Thyroid gland (tissue), 4 donors: Measurements from ENCODE around the gene TAS1R2.

ENCODE experiments used
- CTCF ChIP-seq, 6 experiments: fragments of 200-600 bp in 3 of 6; fragments of 450-650 bp in 3 of 6; sonication (generic) in 3 of 6; IDR thresholded peaks; one replicate each; pipeline ENCODE4 v1.5.1; 2016 to 2019; ENCODE audit warnings: antibody characterized with exemption in 6 of 6, mild to moderate bottlenecking in 2 of 6, inconsistent platforms in 1 of 6, moderate library complexity in 1 of 6
- POLR2A ChIP-seq, 2 donors: fragments of 450-650 bp; IDR thresholded peaks; one replicate each; pipeline ENCODE4 v1.6.1; 2017; ENCODE audit warnings: antibody characterized with exemption in 2 of 2, mild to moderate bottlenecking in 2 of 2, moderate library complexity in 1 of 2

- no peak for TF ChIP-seq CTCF (IDR thresholded peaks at IDR 0.05)
- no peak for TF ChIP-seq POLR2A (IDR thresholded peaks at IDR 0.05)
Observed at GRCh38 chr1:18794051-18794450, 65.4 kb downstream of the TAS1R2 start.
